A549 (cell line): Measurements from ENCODE around the gene ACOT11. TPM values are rescaled to one million over a fixed set of nuclear protein-coding genes. Genes with fewer than 3 reads are reported as not detected.

ENCODE experiments used
- ATAC-seq, 2 experiments: fragments of 200-7000 bp in 1 of 2; fragments of >200 bp in 1 of 2; cut with Nextera tagmentation in 1 of 2; cut with Tn5 transposase in 1 of 2; 3 replicates each; pipeline versions ENCODE4 v1.8.0 to v1.9.1; 2018 to 2020; ENCODE audit warnings: mild to moderate bottlenecking in 1 of 2, moderate library complexity in 1 of 2
- CTCF ChIA-PET: fragments of 300-600 bp; sonication (Branson Sonifier 250); formaldehyde crosslinking; extraction: SDS; loops from one replicate; lab custom pipeline; 2021; ENCODE audit warnings: antibody characterized with exemption, inconsistent platforms; lab: Yijun Ruan, JAX
- POLR2A ChIA-PET: fragments of 350-600 bp; formaldehyde crosslinking; extraction: SDS; loops from one replicate; lab custom pipeline; 2021; ENCODE audit warnings: antibody characterized with exemption, inconsistent platforms; lab: Yijun Ruan, JAX
- DNase-seq, 2 experiments: peaks; one replicate each; pipeline versions ENCODE4 v3.0.0 to v3.0.0-alpha.2; 2011 to 2016; ENCODE audit warnings: low read depth in 1 of 2, low spot score in 1 of 2
- FAIRE-seq: peaks from 2 replicates; lab custom pipeline; 2011; peaks lifted over from hg19 to GRCh38; lab: Jason Lieb, UNC
- H3K27ac ChIP-seq, 2 experiments: fragments of >200 bp; sonication (Bioruptor Twin); formaldehyde crosslinking; 3 replicates each; pipeline ENCODE4 v1.5.1; 2016 to 2017
- H3K4me1 ChIP-seq: fragments of >200 bp; sonication (Bioruptor Twin); formaldehyde crosslinking; 3 replicates; pipeline ENCODE4 v1.6.1; 2016
- H3K4me2 ChIP-seq: fragments of >200 bp; sonication (Bioruptor Twin); formaldehyde crosslinking; 3 replicates; pipeline ENCODE4 v1.6.1; 2016
- H3K4me3 ChIP-seq: fragments of >200 bp; sonication (Bioruptor Twin); formaldehyde crosslinking; 3 replicates; pipeline ENCODE4 v1.5.1; 2016
- H3K9me3 ChIP-seq: fragments of >200 bp; sonication (Bioruptor Twin); formaldehyde crosslinking; 3 replicates; pipeline ENCODE4 v1.6.1; 2016
- CEBPB ChIP-seq, 2 experiments: fragments of >200 bp in 1 of 2; sonication (Bioruptor Twin) in 1 of 2; formaldehyde crosslinking in 1 of 2; IDR thresholded peaks; 2 replicates each; pipeline ENCODE4 v1.6.1; 2012 to 2016
- EHMT2 ChIP-seq: fragments of 200-600 bp; sonication (generic); IDR thresholded peaks from 2 replicates; pipeline ENCODE4 v1.6.1; 2016; ENCODE audit warnings: antibody characterized with exemption, low read depth, mild to moderate bottlenecking, moderate library complexity
- EP300 ChIP-seq, 2 experiments: fragments of >200 bp; sonication (Bioruptor Twin); formaldehyde crosslinking; IDR thresholded peaks; 2 replicates in 1 of 2; 3 replicates in 1 of 2; pipeline ENCODE4 v1.6.1; 2016 to 2017
- FOSB ChIP-seq: fragments of 250-450 bp; sonication (Bioruptor Pico); IDR thresholded peaks from 2 replicates; pipeline ENCODE4 v1.5.0; 2020; ENCODE audit warnings: mild to moderate bottlenecking, moderate library complexity
- FOSL2 ChIP-seq, 2 experiments: fragments of 450-650 bp in 1 of 2; fragments of >200 bp in 1 of 2; sonication (Bioruptor Twin) in 1 of 2; formaldehyde crosslinking; IDR thresholded peaks; 2 replicates each; pipeline versions ENCODE4 v1.5.0 to v1.6.1; 2016 to 2020; ENCODE audit warnings: mild to moderate bottlenecking in 1 of 2, moderate library complexity in 1 of 2
- GATA3 ChIP-seq: IDR thresholded peaks from 2 replicates; pipeline ENCODE4 v1.6.1; 2012; ENCODE audit warnings: borderline replicate concordance
- HDAC2 ChIP-seq: fragments of 200-600 bp; sonication (generic); IDR thresholded peaks from 2 replicates; pipeline ENCODE4 v1.6.1; 2016
- HES2 ChIP-seq: fragments of >200 bp; sonication (Bioruptor Twin); formaldehyde crosslinking; IDR thresholded peaks from 2 replicates; pipeline ENCODE4 v1.6.1; 2016
- JUN ChIP-seq, 2 experiments: fragments of >200 bp; sonication (Bioruptor Twin); formaldehyde crosslinking; IDR thresholded peaks; 2 replicates in 1 of 2; 3 replicates in 1 of 2; pipeline ENCODE4 v1.6.1; 2016 to 2017
- JUNB ChIP-seq: fragments of >200 bp; sonication (Bioruptor Twin); formaldehyde crosslinking; IDR thresholded peaks from 2 replicates; pipeline ENCODE4 v1.6.1; 2016
- NPAS2 ChIP-seq: fragments of 250-450 bp; sonication (Bioruptor Pico); IDR thresholded peaks from 2 replicates; pipeline ENCODE4 v1.8.0; 2022; ENCODE audit warnings: mild to moderate bottlenecking, moderate library complexity, borderline replicate concordance
- NR3C1 ChIP-seq: fragments of >200 bp; sonication (Bioruptor Twin); formaldehyde crosslinking; IDR thresholded peaks from 3 replicates; pipeline ENCODE4 v1.6.1; 2017
- PBX3 ChIP-seq: IDR thresholded peaks from 2 replicates; pipeline ENCODE4 v1.6.1; 2012
- RAD21 ChIP-seq, 2 experiments: fragments of >200 bp in 1 of 2; sonication (Bioruptor Twin) in 1 of 2; formaldehyde crosslinking in 1 of 2; IDR thresholded peaks in 1 of 2; conservative IDR thresholded peaks in 1 of 2; 2 replicates in 1 of 2; 3 replicates in 1 of 2; pipeline ENCODE4 v1.6.1; 2012 to 2018; ENCODE audit warnings: inconsistent platforms in 1 of 2
- SMC3 ChIP-seq: fragments of >200 bp; sonication (Bioruptor Twin); formaldehyde crosslinking; IDR thresholded peaks from 3 replicates; pipeline ENCODE4 v1.6.1; 2018; ENCODE audit warnings: inconsistent platforms
- TFCP2L1 ChIP-seq: fragments of 250-450 bp; sonication (Bioruptor Pico); IDR thresholded peaks from 2 replicates; pipeline ENCODE4 v1.5.0; 2021; ENCODE audit warnings: mild to moderate bottlenecking
- ZFP36 ChIP-seq: fragments of 450-650 bp; IDR thresholded peaks from 2 replicates; pipeline ENCODE4 v1.6.1; 2014; ENCODE audit warnings: borderline replicate concordance; ENCODE audit not compliant: partially characterized antibody
- WGBS: methylation state at CpG from one replicate; pipeline ENCODE4 v1.1.6; 2017; ENCODE audit errors: missing lambda C conversion rate; 5-methylcytosine and 5-hydroxymethylcytosine counted together
- polyA plus RNA-seq, 4 experiments: library from polyadenylated mRNA; depleted of rRNA in 3 of 4; stranded (reverse); fragments of >200 nt; fragmentation: RNase III in 1 of 4; extraction: RNeasy Plus Mini Kit Qiagen cat#74134 plus additional on column Dnase treatment in 1 of 4; gene quantifications; 2 replicates in 3 of 4; 3 replicates in 1 of 4; pipeline ENCODE4 v1.2.3, GENCODE V29; 2011 to 2017
- TF ChIP-seq, protein P1 (sequence below): fragments of 200-600 bp; sonication (generic); IDR thresholded peaks from 2 replicates; pipeline ENCODE4 v1.6.1; 2016; ENCODE audit warnings: antibody characterized with exemption, mild to moderate bottlenecking, moderate library complexity
- TF ChIP-seq, protein P2 (sequence below): fragments of 450-650 bp; IDR thresholded peaks from 2 replicates; pipeline ENCODE4 v1.6.1; 2014; ENCODE audit warnings: antibody characterized with exemption
- TF ChIP-seq, protein P3 (sequence below): IDR thresholded peaks from 2 replicates; pipeline ENCODE4 v1.6.1; 2012; ENCODE audit warnings: low read depth, borderline replicate concordance

Gene ACOT11
- polyA plus RNA-seq, 2 of the 4 experiments (the other 2 are of a cell fraction): 1.7 TPM

- ChIA-PET CTCF (interaction anchor here (0.5 kb wide), 1 partner anchor 145 kb away, joined by 3 read pairs; no protein-coding TSS in a partner anchor), POLR2A (no interaction called here)
- H3K27ac ChIP-seq: no peak overlapping the region
These were observed 11.1 kb downstream of the ACOT11 start for GRCh38 chr1:54559111-54559548.

GRCh38 chr1:54559771-54560231 is 11.8 kb downstream of the ACOT11 start:
- FAIRE-seq (no peak), ATAC-seq (no peak), DNase-seq (no peak)
- TF ChIP-seq HES2 (no peak), EHMT2 (no peak), TFCP2L1 (CRISPR knock-in tag) (no peak), NR3C1 (no peak), JUN (IDR thresholded peaks at IDR 0.05) (no peak), NPAS2 (CRISPR knock-in tag) (no peak), ZFP36 (no peak), FOSL2 (IDR thresholded peaks at IDR 0.05) (no peak), FOSL2 (CRISPR knock-in tag; IDR thresholded peaks at IDR 0.05) (no peak), PBX3 (no peak), FOSB (CRISPR knock-in tag) (no peak), RAD21 (conservative IDR thresholded peaks at IDR 0.05 in 1 of 2, IDR thresholded peaks at IDR 0.05 in 1 of 2) (no peak), GATA3 (no peak)
- TF ChIP-seq, protein P1, sequence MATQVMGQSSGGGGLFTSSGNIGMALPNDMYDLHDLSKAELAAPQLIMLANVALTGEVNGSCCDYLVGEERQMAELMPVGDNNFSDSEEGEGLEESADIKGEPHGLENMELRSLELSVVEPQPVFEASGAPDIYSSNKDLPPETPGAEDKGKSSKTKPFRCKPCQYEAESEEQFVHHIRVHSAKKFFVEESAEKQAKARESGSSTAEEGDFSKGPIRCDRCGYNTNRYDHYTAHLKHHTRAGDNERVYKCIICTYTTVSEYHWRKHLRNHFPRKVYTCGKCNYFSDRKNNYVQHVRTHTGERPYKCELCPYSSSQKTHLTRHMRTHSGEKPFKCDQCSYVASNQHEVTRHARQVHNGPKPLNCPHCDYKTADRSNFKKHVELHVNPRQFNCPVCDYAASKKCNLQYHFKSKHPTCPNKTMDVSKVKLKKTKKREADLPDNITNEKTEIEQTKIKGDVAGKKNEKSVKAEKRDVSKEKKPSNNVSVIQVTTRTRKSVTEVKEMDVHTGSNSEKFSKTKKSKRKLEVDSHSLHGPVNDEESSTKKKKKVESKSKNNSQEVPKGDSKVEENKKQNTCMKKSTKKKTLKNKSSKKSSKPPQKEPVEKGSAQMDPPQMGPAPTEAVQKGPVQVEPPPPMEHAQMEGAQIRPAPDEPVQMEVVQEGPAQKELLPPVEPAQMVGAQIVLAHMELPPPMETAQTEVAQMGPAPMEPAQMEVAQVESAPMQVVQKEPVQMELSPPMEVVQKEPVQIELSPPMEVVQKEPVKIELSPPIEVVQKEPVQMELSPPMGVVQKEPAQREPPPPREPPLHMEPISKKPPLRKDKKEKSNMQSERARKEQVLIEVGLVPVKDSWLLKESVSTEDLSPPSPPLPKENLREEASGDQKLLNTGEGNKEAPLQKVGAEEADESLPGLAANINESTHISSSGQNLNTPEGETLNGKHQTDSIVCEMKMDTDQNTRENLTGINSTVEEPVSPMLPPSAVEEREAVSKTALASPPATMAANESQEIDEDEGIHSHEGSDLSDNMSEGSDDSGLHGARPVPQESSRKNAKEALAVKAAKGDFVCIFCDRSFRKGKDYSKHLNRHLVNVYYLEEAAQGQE: no peak
- TF ChIP-seq, protein P2, sequence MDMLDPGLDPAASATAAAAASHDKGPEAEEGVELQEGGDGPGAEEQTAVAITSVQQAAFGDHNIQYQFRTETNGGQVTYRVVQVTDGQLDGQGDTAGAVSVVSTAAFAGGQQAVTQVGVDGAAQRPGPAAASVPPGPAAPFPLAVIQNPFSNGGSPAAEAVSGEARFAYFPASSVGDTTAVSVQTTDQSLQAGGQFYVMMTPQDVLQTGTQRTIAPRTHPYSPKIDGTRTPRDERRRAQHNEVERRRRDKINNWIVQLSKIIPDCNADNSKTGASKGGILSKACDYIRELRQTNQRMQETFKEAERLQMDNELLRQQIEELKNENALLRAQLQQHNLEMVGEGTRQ: no peak
- ChIA-PET POLR2A (no interaction called here), CTCF (interaction anchor here (0.5 kb wide), 1 partner anchor 145 kb away, joined by 3 read pairs; no protein-coding TSS in a partner anchor)
- Histone ChIP-seq H3K9me3 (0 out of 3 replicates have a peak, but pooled peaks cover 3% of the 10 kb centered on the region), H3K4me1 (no peaks in the 10 kb centered on the region), H3K27ac (no peak overlapping the region), H3K4me2 (no peak overlapping the region), H3K4me3 (no peak overlapping the region)
- WGBS: no CpG with 5 or more reads among the region's 3 CpGs

More at GRCh38 chr1:54559111-54559548, 11.1 kb downstream of the ACOT11 start:
- Histone ChIP-seq H3K4me1 (no peaks in the 10 kb centered on the region), H3K4me3 (no peak overlapping the region), H3K4me2 (no peak overlapping the region), H3K9me3 (0 out of 3 replicates have a peak, but pooled peaks cover 3% of the 10 kb centered on the region)
- FAIRE-seq (no peak), ATAC-seq (no peak), DNase-seq (no peak)
- TF ChIP-seq RAD21 (conservative IDR thresholded peaks at IDR 0.05 in 1 of 2, IDR thresholded peaks at IDR 0.05 in 1 of 2) (no peak), JUNB (no peak), CEBPB (IDR thresholded peaks at IDR 0.05) (no peak), SMC3 (no peak), NR3C1 (no peak), EP300 (IDR thresholded peaks at IDR 0.05) (no peak), GATA3 (no peak), TFCP2L1 (CRISPR knock-in tag) (no peak), HES2 (no peak), HDAC2 (no peak)
- TF ChIP-seq, protein P3, sequence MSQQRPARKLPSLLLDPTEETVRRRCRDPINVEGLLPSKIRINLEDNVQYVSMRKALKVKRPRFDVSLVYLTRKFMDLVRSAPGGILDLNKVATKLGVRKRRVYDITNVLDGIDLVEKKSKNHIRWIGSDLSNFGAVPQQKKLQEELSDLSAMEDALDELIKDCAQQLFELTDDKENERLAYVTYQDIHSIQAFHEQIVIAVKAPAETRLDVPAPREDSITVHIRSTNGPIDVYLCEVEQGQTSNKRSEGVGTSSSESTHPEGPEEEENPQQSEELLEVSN: no peak
- TF ChIP-seq, protein P1: no peak
- 89% methylated on average over 6 of the region's 9 CpGs for WGBS
